A673 (cell line): ENCODE data around the gene EIF4ENIF1. TPM values are rescaled to one million over a fixed set of nuclear protein-coding genes. Genes with fewer than 3 reads are reported as not detected.

Experiments used
- BruUV-seq: library from RNA; stranded (reverse); fragments of 400-500 nt; replicated peaks from 2 replicates; lab custom pipeline; 2021; lab: Mats Ljungman, UMichigan
- CTCF ChIA-PET: fragments of 300-600 bp; sonication (Branson Sonifier 250); formaldehyde crosslinking; loops from one replicate; lab custom pipeline; 2022; ENCODE audit warnings: antibody characterized with exemption; lab: Charles Lee
- POLR2A ChIA-PET: fragments of 300-600 bp; sonication (Branson Sonifier 250); formaldehyde crosslinking; loops from one replicate; lab custom pipeline; 2022; ENCODE audit warnings: antibody characterized with exemption; ENCODE audit not compliant: low non-redundant PET; lab: Charles Lee
- DNase-seq: peaks from one replicate; pipeline ENCODE4 v3.0.0-alpha.2; 2015; ENCODE audit warnings: low spot score
- H3K27ac ChIP-seq: fragments of 200-600 bp; sonication (generic); 2 replicates; pipeline ENCODE4 v1.5.1; 2016; ENCODE audit warnings: mixed run types, low read depth, mild to moderate bottlenecking, mixed read lengths, antibody characterized with exemption, low read length; ENCODE audit not compliant: poor library complexity, severe bottlenecking
- H3K27me3 ChIP-seq: fragments of 200-600 bp; sonication (generic); replicated peaks from 2 replicates; pipeline ENCODE4 v1.6.1; 2017; ENCODE audit warnings: mixed run types, low read depth, mild to moderate bottlenecking, mixed read lengths, antibody characterized with exemption, low read length; ENCODE audit not compliant: insufficient read depth, poor library complexity
- H3K36me3 ChIP-seq: fragments of 200-600 bp; sonication (generic); 2 replicates; pipeline ENCODE4 v1.6.1; 2016; ENCODE audit warnings: mixed run types, mild to moderate bottlenecking, mixed read lengths, antibody characterized with exemption, low read length; ENCODE audit not compliant: insufficient read depth, poor library complexity, severe bottlenecking
- H3K4me1 ChIP-seq: fragments of 200-600 bp; sonication (generic); 2 replicates; pipeline ENCODE4 v1.6.1; 2017; ENCODE audit warnings: mixed run types, mild to moderate bottlenecking, mixed read lengths, antibody characterized with exemption, low read length; ENCODE audit not compliant: insufficient read depth, poor library complexity, severe bottlenecking
- H3K4me3 ChIP-seq: fragments of 200-600 bp; sonication (generic); 2 replicates; pipeline ENCODE4 v1.5.1; 2016; ENCODE audit warnings: low read depth, mixed run types, mild to moderate bottlenecking, mixed read lengths, low read length; ENCODE audit not compliant: poor library complexity, severe bottlenecking
- H3K9me3 ChIP-seq: fragments of 200-600 bp; sonication (generic); 2 replicates; pipeline ENCODE4 v1.6.1; 2016; ENCODE audit warnings: mixed run types, low read depth, mild to moderate bottlenecking, mixed read lengths, antibody characterized with exemption, low read length; ENCODE audit not compliant: poor library complexity, severe bottlenecking
- EZH2 ChIP-seq: fragments of 200-600 bp; sonication (generic); IDR thresholded peaks from 2 replicates; pipeline ENCODE4 v1.6.1; 2017; ENCODE audit warnings: borderline replicate concordance, low read depth, mild to moderate bottlenecking, mixed read lengths, antibody characterized with exemption, low read length; ENCODE audit not compliant: poor library complexity, severe bottlenecking
- intact Hi-C: fragments of 100-400 bp; cut with micrococcal nuclease; formaldehyde crosslinking; loops from one replicate; pipeline ENCODE4 v1.10.0; 2022; ENCODE audit not compliant: unreplicated experiment
- total RNA-seq: library from RNA; stranded (reverse); gene quantifications from 2 replicates; pipeline ENCODE4 v1.2.3, GENCODE V29; 2021
- TF ChIP-seq, protein P1 (sequence below): fragments of 300-800, 200-600 bp; sonication (generic); conservative IDR thresholded peaks from 2 replicates; pipeline ENCODE4 v1.5.1; 2017; ENCODE audit warnings: low read depth, mild to moderate bottlenecking, antibody characterized with exemption, low read length, moderate library complexity, mixed read lengths

Gene EIF4ENIF1
- total RNA-seq, 1 experiment from 2014 or later: 47.7 TPM

DNA sequence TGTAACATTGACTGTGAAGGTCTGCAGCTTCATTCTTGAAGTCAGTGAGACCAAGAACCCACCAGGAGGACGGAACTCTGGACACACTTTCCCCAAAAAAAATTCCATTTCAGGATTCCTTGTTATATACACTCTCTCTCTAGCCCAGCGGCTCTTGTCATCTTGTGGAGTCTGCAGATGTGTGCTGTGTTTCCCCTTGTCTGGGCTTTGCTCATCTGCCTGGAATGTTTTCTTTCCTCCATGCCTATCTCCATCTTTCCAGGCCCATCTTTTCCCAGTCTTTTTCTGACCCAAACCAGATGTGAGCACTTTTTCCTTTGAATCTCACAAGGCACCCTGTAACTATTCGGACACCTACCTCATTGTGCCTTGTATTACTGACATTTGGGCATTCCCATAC, 95.3 kb downstream of the EIF4ENIF1 start:
- ChIA-PET POLR2A (no interaction called here), CTCF (no interaction called here)
- DNase-seq: no peak
- H3K9me3 ChIP-seq: no peaks in the 10 kb centered on the region
- BruUV-seq: no TSS peak
- no peaks in the 10 kb centered on the region for H3K36me3 ChIP-seq
- intact Hi-C loops: no loop called here
- H3K27ac ChIP-seq: no peak overlapping the region
- TF ChIP-seq, protein P1, sequence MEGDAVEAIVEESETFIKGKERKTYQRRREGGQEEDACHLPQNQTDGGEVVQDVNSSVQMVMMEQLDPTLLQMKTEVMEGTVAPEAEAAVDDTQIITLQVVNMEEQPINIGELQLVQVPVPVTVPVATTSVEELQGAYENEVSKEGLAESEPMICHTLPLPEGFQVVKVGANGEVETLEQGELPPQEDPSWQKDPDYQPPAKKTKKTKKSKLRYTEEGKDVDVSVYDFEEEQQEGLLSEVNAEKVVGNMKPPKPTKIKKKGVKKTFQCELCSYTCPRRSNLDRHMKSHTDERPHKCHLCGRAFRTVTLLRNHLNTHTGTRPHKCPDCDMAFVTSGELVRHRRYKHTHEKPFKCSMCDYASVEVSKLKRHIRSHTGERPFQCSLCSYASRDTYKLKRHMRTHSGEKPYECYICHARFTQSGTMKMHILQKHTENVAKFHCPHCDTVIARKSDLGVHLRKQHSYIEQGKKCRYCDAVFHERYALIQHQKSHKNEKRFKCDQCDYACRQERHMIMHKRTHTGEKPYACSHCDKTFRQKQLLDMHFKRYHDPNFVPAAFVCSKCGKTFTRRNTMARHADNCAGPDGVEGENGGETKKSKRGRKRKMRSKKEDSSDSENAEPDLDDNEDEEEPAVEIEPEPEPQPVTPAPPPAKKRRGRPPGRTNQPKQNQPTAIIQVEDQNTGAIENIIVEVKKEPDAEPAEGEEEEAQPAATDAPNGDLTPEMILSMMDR: no peak
- TF ChIP-seq EZH2: no peak
- H3K4me1 ChIP-seq: no peaks in the 10 kb centered on the region
- H3K4me3 ChIP-seq: no peak overlapping the region
- H3K27me3 ChIP-seq: no peaks in the 10 kb centered on the region

DNA sequence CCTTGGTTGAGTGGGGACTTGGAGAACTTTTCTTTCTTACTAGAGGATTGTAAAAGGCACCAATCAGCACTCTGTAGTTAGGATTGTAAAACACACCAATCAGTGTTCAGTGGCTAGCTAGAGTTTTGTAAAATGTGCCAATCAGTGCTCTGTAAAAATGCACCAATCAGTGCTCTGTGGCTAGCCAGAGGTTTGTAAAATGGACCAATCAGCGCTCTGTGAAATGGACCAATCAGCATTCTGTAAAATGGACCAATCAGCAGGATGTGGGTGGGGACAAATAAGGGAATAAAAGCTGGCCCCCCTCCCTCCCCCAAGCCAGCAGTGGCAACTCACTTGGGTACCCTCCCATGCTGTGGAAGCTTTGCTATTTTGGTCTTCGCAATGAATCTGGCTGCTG, 95.7 kb downstream of the EIF4ENIF1 start:
- no peaks in the 10 kb centered on the region for H3K27me3 ChIP-seq
- DNase-seq: no peak
- BruUV-seq: no TSS peak
- ChIA-PET POLR2A (no interaction called here), CTCF (no interaction called here)
- intact Hi-C loops: no loop called here
- H3K36me3 ChIP-seq: no peaks in the 10 kb centered on the region
- H3K27ac ChIP-seq: no peak overlapping the region
- no peak overlapping the region for H3K4me3 ChIP-seq
- TF ChIP-seq, protein P1: no peak
- no peak for TF ChIP-seq EZH2
- no peaks in the 10 kb centered on the region for H3K9me3 ChIP-seq
- no peaks in the 10 kb centered on the region for H3K4me1 ChIP-seq

Other genes starting within 250 kb of the EIF4ENIF1 start
- 0.24 and 0.46 TPM in 2 replicates for gene PIK3IP1, start 197.4 kb downstream of the EIF4ENIF1 start, total RNA-seq
- gene PATZ1, start 143.5 kb downstream of the EIF4ENIF1 start, total RNA-seq: 53.4 and 58.5 TPM in 2 replicates
- gene DRG1, start 90.2 kb downstream of the EIF4ENIF1 start, total RNA-seq: 115 and 116 TPM in 2 replicates
- gene SFI1, start 6.7 kb upstream of the EIF4ENIF1 start, total RNA-seq: 61.1 and 61.6 TPM in 2 replicates
- 39.0 and 40.8 TPM in 2 replicates for gene PISD, start 172.4 kb upstream of the EIF4ENIF1 start, total RNA-seq